Right lobe of liver (tissue), 4 donors: ENCODE measurements around the gene NCKAP5.

ENCODE experiments used
- POLR2A ChIP-seq: fragments of 450-650 bp; IDR thresholded peaks from one replicate; pipeline ENCODE4 v1.6.1; 2017; ENCODE audit warnings: antibody characterized with exemption, mild to moderate bottlenecking
- TF ChIP-seq, protein P1 (sequence below), 4 donors: fragments of 200-600 bp in 3 of 4; fragments of 450-650 bp in 1 of 4; IDR thresholded peaks; one replicate each; pipeline versions ENCODE4 v1.5.1 to v1.8.0; 2016 to 2022; ENCODE audit warnings: antibody characterized with exemption in 4 of 4, mild to moderate bottlenecking in 2 of 4
- donor health status: DM: no; HTN: no; CAD: no.
- donor health status: DM: no; HTN: no; CAD: no.
- donor health status: DM: no; HTN: yes; CAD: no.

DNA sequence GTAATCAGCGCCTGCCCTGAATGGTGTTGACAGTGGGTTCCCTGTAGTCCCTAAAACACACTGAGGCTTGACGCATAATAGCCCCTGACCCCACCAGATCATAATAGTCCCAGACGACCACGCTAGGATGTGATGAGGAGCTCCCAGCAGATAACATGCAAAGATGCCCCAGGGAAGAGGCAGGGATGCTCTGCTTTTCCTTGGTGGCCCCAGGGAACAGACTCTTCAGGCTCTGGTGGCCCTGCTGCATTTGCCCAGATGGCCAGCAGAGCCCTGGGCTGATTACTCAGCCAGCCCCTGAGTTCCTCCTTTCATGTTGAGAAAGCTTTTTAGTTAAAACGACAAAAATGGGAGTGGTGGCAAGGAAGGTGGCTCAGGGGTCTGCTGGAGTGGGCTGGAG, 5.9 kb upstream of the NCKAP5 start:
- TF ChIP-seq, protein P1, sequence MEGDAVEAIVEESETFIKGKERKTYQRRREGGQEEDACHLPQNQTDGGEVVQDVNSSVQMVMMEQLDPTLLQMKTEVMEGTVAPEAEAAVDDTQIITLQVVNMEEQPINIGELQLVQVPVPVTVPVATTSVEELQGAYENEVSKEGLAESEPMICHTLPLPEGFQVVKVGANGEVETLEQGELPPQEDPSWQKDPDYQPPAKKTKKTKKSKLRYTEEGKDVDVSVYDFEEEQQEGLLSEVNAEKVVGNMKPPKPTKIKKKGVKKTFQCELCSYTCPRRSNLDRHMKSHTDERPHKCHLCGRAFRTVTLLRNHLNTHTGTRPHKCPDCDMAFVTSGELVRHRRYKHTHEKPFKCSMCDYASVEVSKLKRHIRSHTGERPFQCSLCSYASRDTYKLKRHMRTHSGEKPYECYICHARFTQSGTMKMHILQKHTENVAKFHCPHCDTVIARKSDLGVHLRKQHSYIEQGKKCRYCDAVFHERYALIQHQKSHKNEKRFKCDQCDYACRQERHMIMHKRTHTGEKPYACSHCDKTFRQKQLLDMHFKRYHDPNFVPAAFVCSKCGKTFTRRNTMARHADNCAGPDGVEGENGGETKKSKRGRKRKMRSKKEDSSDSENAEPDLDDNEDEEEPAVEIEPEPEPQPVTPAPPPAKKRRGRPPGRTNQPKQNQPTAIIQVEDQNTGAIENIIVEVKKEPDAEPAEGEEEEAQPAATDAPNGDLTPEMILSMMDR (IDR thresholded peaks at IDR 0.05), result no peak
- no peak for TF ChIP-seq POLR2A
